Panc1 (cell line): ENCODE results near the gene GNA12. TPM values are rescaled to one million over a fixed set of nuclear protein-coding genes. Genes with fewer than 3 reads are reported as not detected.
A peak's percentile ranks its signal among the peaks of the same experiment; 100 is the strongest.

ENCODE experiments used
- ATAC-seq: fragments of 200-7000 bp; cut with Tn5 transposase; 2 replicates; pipeline ENCODE4 v1.9.1; 2020; ENCODE audit warnings: mild to moderate bottlenecking, moderate library complexity
- BruUV-seq: library from RNA; stranded (reverse); fragments of 400-500 nt; replicated peaks from 2 replicates; lab custom pipeline; 2021; lab: Mats Ljungman, UMichigan
- CTCF ChIA-PET: fragments of 300-600 bp; sonication (Branson Sonifier 250); formaldehyde crosslinking; loops from one replicate; lab custom pipeline; 2022; ENCODE audit warnings: antibody characterized with exemption; lab: Charles Lee
- POLR2A ChIA-PET: fragments of 300-600 bp; sonication (Branson Sonifier 250); formaldehyde crosslinking; loops from one replicate; lab custom pipeline; 2022; ENCODE audit warnings: antibody characterized with exemption; lab: Charles Lee
- DNase-seq: peaks from one replicate; pipeline ENCODE4 v3.0.0-alpha.2; 2010; ENCODE audit warnings: low read depth, low spot score
- H3K27ac ChIP-seq: 2 replicates; pipeline ENCODE4 v1.5.1; 2011; ENCODE audit warnings: mild to moderate bottlenecking, low read length, inconsistent platforms
- H3K27me3 ChIP-seq: fragments of 200-500 bp; sonication (Bioruptor generic); 2 replicates; pipeline ENCODE4 v1.6.0; 2014; ENCODE audit warnings: low read length, inconsistent platforms; ENCODE audit not compliant: control insufficient read depth, insufficient read depth
- H3K36me3 ChIP-seq: fragments of 200-500 bp; sonication (Bioruptor generic); 2 replicates; pipeline ENCODE4 v1.5.1; 2014; ENCODE audit warnings: inconsistent platforms, mild to moderate bottlenecking, low read length, moderate library complexity; ENCODE audit not compliant: control insufficient read depth, insufficient read depth
- H3K4me1 ChIP-seq: 2 replicates; pipeline ENCODE4 v1.5.1; 2011; ENCODE audit warnings: inconsistent platforms, mild to moderate bottlenecking, low read length, moderate library complexity; ENCODE audit not compliant: control insufficient read depth, insufficient read depth
- H3K4me3 ChIP-seq, 2 experiments: 2 replicates each; pipeline ENCODE4 v1.5.1; 2011 to 2012; ENCODE audit warnings: low read depth in 2 of 2, low read length in 2 of 2, mild to moderate bottlenecking in 2 of 2, inconsistent platforms in 1 of 2, moderate library complexity in 1 of 2
- H3K9me3 ChIP-seq: fragments of 200-500 bp; sonication (Bioruptor generic); 2 replicates; pipeline ENCODE4 v1.5.1; 2014; ENCODE audit warnings: low read depth, mild to moderate bottlenecking, inconsistent platforms, low read length, moderate library complexity; ENCODE audit not compliant: control insufficient read depth, insufficient read depth
- POLR2AphosphoS5 ChIP-seq: IDR thresholded peaks from 2 replicates; pipeline ENCODE4 v1.6.1; 2012; ENCODE audit warnings: mild to moderate bottlenecking, low read depth, low read length, moderate library complexity
- SIN3A ChIP-seq: IDR thresholded peaks from 2 replicates; pipeline ENCODE4 v1.6.1; 2012; ENCODE audit warnings: low read depth, mild to moderate bottlenecking, low read length, moderate library complexity, borderline replicate concordance; ENCODE audit not compliant: insufficient read depth
- TCF7L2 ChIP-seq: IDR thresholded peaks from 2 replicates; pipeline ENCODE4 v1.6.1; 2011; ENCODE audit warnings: mild to moderate bottlenecking, low read depth, low read length, inconsistent platforms
- in situ Hi-C: cut with HindIII; loops from 2 replicates; pipeline ENCODE4 v1.10.0; 2016; ENCODE audit warnings: low sequenced_read_pairs, low pct_unique_long_range_greater_than_20kb
- intact Hi-C: fragments of 100-400 bp; cut with micrococcal nuclease; formaldehyde crosslinking; loops from one replicate; pipeline ENCODE4 v1.10.0; 2022; ENCODE audit not compliant: unreplicated experiment
- total RNA-seq: library from RNA; stranded (reverse); gene quantifications from one replicate; pipeline ENCODE4 v1.2.1, GENCODE V29; 2021; ENCODE audit not compliant: unreplicated experiment
- TF ChIP-seq, protein P1 (sequence below), 2 experiments: IDR thresholded peaks; 2 replicates each; pipeline ENCODE4 v1.6.1; 2011 to 2012; ENCODE audit warnings: low read depth in 2 of 2, control low read depth in 1 of 2, low read length in 1 of 2, mild to moderate bottlenecking in 1 of 2, moderate library complexity in 1 of 2; ENCODE audit not compliant: insufficient read depth in 1 of 2
- TF ChIP-seq, protein P2 (sequence below): fragments of 450-650 bp; IDR thresholded peaks from 2 replicates; pipeline ENCODE4 v1.5.1; 2017; ENCODE audit warnings: mild to moderate bottlenecking

Gene GNA12
- total RNA-seq, 1 experiment from 2014 or later, result 139 TPM

DNA sequence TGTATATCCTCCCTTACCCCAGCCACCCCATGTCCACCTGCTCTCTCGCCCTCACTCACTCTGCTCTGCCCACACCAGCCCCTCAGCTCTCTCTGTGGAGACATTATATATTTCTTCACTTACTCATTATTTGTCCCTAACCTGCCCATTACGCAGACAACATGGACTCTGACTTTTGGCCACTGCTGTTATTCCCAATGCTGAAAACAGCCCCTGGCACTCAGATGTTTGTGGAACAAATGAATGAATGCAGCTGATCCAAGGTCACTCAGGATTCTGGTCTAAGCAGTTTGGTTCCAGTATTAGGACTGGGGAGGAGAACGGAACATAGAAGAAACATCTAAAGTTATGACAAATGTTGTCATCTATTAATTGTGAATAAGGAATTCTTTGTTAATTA, 26.7 kb downstream of the GNA12 start:
- POLR2A ChIA-PET, result no interaction called here

DNA sequence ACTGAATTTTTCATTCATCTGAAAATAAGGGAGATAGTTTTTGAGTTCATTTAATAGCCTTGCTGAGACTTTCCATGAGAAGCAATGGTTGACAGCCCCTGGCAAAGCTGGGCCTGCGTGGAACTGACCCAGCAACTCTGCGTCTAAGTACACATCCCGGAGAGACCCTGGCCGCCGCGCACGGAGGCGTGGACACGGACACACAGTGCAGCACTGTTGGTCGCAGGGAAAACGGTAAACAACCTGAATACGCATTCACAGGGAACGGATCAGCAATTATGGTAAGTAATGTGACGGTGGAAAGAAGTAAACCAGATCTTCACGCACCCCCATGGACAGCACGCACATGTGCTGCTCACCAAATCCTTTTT, 28.2 kb downstream of the GNA12 start:
- no peaks in the 10 kb centered on the region for H3K9me3 ChIP-seq
- peak overlapping the region; percentile 83 for H3K27ac ChIP-seq
- H3K4me1 ChIP-seq, result peaks cover 76% of the 10 kb centered on the region
- ATAC-seq (no peak), DNase-seq (no peak)
- H3K4me3 ChIP-seq, result no peak overlapping the region
- TF ChIP-seq, protein P1, sequence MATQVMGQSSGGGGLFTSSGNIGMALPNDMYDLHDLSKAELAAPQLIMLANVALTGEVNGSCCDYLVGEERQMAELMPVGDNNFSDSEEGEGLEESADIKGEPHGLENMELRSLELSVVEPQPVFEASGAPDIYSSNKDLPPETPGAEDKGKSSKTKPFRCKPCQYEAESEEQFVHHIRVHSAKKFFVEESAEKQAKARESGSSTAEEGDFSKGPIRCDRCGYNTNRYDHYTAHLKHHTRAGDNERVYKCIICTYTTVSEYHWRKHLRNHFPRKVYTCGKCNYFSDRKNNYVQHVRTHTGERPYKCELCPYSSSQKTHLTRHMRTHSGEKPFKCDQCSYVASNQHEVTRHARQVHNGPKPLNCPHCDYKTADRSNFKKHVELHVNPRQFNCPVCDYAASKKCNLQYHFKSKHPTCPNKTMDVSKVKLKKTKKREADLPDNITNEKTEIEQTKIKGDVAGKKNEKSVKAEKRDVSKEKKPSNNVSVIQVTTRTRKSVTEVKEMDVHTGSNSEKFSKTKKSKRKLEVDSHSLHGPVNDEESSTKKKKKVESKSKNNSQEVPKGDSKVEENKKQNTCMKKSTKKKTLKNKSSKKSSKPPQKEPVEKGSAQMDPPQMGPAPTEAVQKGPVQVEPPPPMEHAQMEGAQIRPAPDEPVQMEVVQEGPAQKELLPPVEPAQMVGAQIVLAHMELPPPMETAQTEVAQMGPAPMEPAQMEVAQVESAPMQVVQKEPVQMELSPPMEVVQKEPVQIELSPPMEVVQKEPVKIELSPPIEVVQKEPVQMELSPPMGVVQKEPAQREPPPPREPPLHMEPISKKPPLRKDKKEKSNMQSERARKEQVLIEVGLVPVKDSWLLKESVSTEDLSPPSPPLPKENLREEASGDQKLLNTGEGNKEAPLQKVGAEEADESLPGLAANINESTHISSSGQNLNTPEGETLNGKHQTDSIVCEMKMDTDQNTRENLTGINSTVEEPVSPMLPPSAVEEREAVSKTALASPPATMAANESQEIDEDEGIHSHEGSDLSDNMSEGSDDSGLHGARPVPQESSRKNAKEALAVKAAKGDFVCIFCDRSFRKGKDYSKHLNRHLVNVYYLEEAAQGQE (IDR thresholded peaks at IDR 0.05; ENCODE audit: insufficient read depth in 1 of 2, low read depth in 2 of 2, low read length in 1 of 2), result no peak
- TF ChIP-seq, protein P2, sequence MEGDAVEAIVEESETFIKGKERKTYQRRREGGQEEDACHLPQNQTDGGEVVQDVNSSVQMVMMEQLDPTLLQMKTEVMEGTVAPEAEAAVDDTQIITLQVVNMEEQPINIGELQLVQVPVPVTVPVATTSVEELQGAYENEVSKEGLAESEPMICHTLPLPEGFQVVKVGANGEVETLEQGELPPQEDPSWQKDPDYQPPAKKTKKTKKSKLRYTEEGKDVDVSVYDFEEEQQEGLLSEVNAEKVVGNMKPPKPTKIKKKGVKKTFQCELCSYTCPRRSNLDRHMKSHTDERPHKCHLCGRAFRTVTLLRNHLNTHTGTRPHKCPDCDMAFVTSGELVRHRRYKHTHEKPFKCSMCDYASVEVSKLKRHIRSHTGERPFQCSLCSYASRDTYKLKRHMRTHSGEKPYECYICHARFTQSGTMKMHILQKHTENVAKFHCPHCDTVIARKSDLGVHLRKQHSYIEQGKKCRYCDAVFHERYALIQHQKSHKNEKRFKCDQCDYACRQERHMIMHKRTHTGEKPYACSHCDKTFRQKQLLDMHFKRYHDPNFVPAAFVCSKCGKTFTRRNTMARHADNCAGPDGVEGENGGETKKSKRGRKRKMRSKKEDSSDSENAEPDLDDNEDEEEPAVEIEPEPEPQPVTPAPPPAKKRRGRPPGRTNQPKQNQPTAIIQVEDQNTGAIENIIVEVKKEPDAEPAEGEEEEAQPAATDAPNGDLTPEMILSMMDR, result no peak
- TF ChIP-seq SIN3A (no peak), TCF7L2 (no peak), POLR2AphosphoS5 (no peak)
- intact Hi-C loops (no loop called here), in situ Hi-C loops (no loop called here)
- BruUV-seq, result no TSS peak
- CTCF ChIA-PET, result no interaction called here
- POLR2A ChIA-PET, result interaction anchor here (0.7 kb wide), 1 partner anchor 14 kb away, joined by 5 read pairs; no protein-coding TSS in a partner anchor
- H3K36me3 ChIP-seq, result no peaks in the 10 kb centered on the region
- no peaks in the 10 kb centered on the region for H3K27me3 ChIP-seq

More for the DNA sequence above, 26.7 kb downstream of the GNA12 start:
- intact Hi-C loops, result no loop called here
- CTCF ChIA-PET, result no interaction called here
- Histone ChIP-seq H3K9me3 (no peaks in the 10 kb centered on the region), H3K36me3 (no peaks in the 10 kb centered on the region), H3K27ac (peak overlapping the region; percentile 66), H3K27me3 (no peaks in the 10 kb centered on the region), H3K4me3 (no peak overlapping the region), H3K4me1 (peaks cover 77% of the 10 kb centered on the region)
- in situ Hi-C loops, result no loop called here
- no peak for ATAC-seq
- TF ChIP-seq POLR2AphosphoS5, result no peak
- TF ChIP-seq, protein P1 (IDR thresholded peaks at IDR 0.05; ENCODE audit: insufficient read depth in 1 of 2, low read depth in 2 of 2, low read length in 1 of 2), result no peak
- no peak for TF ChIP-seq TCF7L2
- TF ChIP-seq SIN3A, result no peak
- TF ChIP-seq, protein P2, result no peak
- TSS peak; percentile 32 for BruUV-seq
- no peak for DNase-seq
